MV-4-11 (cell line): ENCODE results near the gene LILRB2.
"Not testable (repeated sequence)": the region's sequence is repeated elsewhere in the genome, so short reads cannot be mapped to it uniquely, and the experiment has no call there.

Source experiments
- DNase-seq: peaks from one replicate; lab custom pipeline; 2025; lab: John Stamatoyannopoulos, UW

LILRB2 gene

GRCh38 chr19:54272181-54272580, 8.7 kb downstream of the LILRB2 start:
- not testable (repeated sequence) for DNase-seq

DNA sequence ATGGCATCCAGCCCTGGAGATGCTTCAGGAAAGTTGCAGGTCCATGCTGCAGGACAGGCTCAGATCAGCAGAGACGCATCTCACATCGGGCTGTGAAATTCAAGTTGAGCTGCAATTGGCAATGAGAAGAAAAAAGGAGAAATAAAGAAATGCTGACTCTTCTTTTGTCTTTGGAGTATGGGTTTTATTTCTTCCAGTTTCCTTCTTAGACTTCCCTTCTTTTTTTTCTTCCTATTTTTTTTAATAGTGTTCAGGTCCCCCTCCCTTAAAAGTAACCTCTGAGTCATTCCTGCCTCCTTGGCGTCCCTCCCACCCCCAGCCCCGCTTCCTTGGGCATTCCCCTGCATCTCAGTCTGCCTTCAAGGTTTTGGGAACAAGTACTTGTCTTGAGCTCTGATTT, 9.3 kb downstream of the LILRB2 start:
- DNase-seq = peak; percentile 29

- DNase-seq = peak; percentile 81
Measured at GRCh38 chr19:54271106-54271505, 9.8 kb downstream of the LILRB2 start.

- no peak for DNase-seq
Measured at GRCh38 chr19:54268936-54269335, 12.0 kb downstream of the LILRB2 start.

DNA sequence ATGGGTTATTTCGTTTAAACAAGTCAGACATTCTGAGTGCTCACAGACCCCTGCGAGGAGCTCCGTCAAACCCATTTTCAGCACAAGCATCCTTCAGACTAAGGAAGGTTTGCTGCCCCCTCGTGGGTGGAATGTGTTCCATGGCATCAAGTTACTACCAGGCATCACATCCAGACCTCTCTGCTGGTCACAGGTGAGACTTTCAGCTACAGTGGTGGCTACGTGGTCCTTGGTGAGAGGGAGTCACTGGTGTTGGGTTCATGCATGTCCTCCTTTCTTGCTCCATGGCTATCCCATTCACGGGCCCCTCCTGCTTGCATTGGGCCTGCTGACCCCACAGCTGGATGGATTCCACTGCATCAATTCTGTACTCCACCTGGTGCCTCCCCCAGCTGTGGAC, 14.8 kb downstream of the LILRB2 start:
- DNase-seq = peak; percentile 66

DNA sequence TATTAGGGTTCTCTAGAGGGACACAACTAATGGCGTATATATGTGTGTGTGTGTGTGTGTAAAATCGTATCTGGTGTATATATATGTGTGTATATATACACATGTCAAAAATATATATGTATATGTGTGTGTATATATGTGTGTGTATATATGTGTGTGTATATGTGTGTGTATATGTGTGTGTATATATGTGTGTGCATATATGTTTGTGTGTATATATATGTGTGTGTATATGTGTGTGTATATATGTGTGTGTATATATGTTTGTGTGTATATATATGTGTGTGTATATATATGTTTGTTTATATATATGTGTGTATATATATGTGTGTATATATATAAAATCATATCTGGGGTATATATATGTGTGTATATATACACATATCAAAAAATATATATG, 18.4 kb downstream of the LILRB2 start:
- no peak for DNase-seq

- DNase-seq = no peak
Measured at GRCh38 chr19:54262066-54262465, 18.8 kb downstream of the LILRB2 start.

DNA sequence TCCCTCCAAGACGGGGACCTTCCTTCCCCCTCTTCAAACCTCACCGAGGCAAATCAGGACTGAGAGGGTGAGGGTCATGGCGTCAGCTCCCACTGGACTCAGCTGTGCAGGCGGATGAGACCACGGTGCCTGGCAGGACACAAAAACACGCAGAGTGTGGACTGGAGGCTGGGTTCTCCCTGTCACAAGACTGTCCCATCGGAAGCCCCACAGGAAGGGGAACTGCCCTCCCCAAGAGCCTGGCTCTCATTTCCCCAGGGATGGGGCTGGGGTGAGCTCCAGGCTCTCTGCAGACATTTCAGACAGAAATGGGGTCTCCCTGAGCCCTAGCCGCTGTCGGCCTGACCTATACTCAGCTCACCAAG, 23.8 kb downstream of the LILRB2 start, which contains the start of gene LILRB5:
Gene LILRB5, minus strand, starts transcription at position 158 of the 365 bp plus-strand sequence. Its CDS starts 80 bp downstream, at position 78.
- DNase-seq = no peak

DNA sequence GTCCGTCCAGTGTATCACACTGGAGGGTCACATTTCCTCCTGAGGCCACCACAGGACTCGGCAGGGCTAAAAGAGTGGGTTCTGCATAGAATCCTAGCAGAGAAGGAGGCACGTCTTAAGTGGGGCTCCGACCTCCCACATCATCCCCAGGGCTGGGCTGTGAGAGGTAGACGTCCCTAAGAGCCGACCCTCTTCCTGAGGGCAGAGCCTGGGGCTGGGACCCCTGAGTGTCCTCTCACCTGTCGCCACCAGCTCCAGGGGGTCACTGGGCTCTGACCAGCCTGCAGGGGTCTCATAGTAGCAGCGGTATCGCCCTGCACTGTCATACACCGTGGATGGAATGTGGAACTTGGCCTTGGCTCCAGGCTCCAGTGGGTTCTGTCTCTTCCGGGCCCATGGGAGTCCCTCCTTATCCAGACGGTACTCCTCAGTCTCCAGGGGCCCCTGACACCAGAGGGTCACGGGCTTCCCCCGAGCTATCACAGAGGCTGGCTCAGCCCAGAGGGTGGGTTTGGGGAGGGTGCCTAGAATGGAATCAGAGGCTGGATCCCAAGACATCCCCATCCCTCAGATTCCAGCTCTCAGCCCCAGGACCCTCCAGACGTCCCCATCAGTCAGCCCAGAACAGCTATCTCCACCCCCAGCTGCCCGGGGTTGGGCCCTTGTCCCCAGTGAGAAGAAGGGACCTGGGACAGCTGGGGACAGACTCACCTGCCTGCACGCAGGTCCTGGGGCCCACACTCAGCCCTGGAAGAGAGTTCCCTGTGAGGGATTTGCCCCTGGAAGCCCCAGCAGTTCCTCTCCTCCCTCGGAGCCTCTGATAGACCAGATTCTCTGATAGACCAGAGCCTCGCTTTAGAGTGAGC, 24.4 kb downstream of the LILRB2 start:
- no peak for DNase-seq

GRCh38 chr19:54255105-54255775, 25.7 kb downstream of the LILRB2 start:
- no peak for DNase-seq

DNA sequence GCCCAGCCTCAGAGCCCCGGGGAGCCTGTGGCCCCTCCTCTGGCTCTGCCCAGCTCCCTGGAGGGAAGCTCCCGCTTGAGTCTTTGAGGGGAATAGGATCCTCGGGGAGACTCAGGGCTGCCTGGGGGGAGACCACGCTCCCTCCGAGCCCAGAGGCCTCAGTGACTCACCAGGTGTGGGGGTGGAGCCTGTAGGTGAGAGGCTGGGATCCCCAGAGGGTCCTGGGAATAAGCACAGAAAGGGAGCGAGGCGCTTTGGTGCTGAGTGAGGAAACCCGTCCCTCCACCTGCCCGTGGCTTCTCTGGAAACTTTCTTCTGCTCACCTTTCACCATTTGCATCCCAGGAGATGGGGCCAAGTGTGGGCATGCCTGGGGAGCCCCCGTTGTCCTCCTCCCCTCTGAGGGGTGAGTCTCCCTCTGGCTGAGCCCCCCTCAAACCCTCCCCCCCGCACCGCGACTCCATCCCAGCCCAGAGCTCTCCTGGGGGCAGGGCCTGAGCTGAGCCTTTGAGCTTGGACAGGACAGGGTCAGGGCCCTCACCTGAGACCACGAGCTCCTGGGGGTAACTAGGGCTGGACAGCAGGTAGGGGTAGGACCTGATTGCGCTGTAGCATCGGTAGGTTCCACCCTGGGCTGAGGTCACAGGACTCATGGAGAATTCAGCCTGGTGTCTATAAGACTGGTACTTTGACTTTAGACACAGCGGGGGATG, 26.6 kb downstream of the LILRB2 start:
- no peak for DNase-seq

DNA sequence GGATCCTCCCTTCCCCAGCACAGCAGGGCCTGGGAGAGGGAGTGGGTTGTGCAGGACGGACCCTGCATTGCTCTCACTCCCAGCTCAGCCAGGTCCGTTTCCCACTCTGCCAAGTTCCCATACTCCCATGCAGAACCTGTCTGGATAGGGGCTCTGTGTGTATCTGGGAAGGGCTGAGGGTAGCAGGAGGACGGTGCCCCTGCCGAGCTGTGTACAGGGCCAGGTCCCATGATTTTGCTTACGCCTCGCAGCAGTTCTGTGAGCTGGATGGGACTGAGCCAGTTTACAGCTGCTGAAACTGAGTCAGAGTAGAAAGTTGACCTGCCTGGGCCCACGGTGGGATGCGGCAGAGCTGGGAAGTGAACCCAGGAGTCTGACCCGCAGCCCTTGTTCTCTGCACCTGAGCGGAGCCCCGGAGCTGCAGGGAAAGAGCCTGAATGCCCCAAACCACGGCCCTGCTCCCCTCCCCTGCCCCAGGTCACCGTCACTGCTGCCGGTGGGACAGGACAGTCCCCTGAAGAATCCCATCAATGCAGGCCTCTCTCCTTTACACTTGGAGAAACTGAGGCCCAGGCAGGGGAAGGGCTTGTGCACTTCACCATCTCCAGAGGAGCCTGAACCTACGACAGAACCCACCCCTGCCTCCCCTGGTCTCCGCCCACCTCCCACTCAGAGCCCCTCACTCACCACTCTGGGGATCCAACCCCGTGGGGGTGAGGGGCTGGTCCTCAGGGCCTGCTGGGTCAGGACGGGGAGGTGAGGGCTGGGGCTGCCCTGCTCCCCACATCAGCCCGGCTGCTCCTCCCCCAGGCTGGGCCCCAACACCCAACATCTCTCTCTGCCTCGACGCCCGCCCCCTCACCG, 27.3 kb downstream of the LILRB2 start:
- no peak for DNase-seq

- DNase-seq = no peak
Measured at GRCh38 chr19:54252845-54253244, 28.1 kb downstream of the LILRB2 start.

DNA sequence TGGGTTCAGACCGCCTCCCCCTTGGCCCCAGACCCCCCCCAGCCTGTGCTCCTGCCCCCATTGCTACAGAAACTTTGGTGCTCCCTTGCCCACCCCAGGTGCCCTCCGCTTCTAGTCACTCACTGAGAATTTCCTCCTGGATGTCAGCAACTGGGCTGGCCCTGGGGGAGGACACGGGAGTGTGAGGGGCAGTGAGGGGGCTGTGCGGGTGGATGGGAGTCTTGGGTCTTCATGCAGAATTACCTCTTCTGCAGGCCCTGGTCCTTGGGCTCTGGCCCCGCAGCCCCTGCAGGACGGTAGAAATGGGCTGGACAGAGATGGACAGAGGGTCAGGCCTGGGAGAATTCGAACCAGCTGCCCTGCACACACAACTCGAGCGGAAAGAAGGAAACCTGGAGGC, 28.7 kb downstream of the LILRB2 start:
- no peak for DNase-seq

DNA sequence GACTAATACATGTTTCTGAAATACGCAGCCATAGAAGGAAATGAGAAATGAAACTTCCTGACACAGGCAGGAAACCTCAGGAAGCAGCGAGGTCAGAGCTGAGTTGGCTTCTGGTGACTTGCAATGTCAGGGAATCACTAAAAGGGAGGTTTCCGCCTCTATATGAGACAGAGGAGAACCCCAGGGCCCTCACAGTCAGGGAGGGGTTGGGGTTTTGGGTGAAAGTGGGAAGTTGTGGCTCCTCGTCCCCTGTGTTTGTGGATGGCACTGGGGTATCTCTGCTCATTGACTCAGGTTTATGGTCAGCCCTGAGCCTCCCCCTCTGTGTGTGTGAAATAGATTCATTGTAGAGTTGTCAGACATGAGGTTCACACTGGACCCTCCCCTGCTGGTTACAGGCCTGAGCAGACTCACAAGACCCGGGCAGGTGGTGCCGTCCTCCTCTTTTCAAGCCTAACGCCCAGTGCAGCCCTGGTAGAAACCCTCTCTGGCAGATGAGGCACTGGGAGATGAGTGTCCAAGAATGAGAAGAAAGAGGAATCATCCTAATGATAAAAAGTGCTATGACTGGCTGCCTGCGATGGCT, 32.8 kb downstream of the LILRB2 start:
- peak; percentile 100 for DNase-seq

DNA sequence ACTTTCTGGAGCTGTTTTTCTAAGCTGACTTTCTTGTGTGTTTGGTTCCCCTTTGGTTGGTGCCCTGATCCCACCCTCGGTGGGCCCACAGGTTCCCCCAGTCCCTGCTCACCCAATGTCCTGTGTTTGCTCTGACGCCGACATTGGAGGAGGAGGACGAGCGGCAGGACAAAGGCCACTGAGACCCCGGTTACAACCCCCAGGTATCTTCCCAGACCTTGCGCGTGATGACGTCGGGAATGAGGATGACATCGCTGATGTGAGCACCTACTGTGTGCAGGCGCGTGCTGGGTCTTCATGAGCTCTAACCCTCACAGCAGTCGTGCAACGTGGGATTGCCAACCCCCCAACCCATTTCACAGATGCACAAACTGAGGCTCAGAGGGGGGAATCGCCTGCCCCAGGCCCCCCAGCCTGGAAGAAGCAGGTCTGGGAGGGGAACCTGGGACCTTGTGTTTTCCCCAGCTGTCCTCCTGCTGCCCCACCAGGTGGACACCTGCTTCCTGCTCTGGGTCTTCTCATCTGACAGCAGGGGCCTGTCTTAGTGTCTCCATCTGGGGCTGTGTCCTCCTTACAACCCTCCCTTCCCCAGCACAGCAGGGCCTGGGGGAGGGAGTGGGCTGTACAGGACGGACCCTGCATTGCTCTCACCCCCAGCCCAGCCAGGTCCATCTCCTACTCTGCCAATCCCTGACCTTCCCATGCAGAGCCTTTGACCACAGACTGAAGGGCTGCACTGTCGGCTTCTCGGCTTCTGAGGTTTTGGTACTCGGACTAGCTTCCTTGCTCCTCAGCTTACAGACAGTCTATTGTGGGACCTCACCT, 33.6 kb downstream of the LILRB2 start:
- DNase-seq = no peak

- no peak for DNase-seq
Measured at GRCh38 chr19:54245936-54246335, 35.0 kb downstream of the LILRB2 start.

GRCh38 chr19:54243809-54244208, 37.1 kb downstream of the LILRB2 start:
- DNase-seq = peak; percentile 15

DNA sequence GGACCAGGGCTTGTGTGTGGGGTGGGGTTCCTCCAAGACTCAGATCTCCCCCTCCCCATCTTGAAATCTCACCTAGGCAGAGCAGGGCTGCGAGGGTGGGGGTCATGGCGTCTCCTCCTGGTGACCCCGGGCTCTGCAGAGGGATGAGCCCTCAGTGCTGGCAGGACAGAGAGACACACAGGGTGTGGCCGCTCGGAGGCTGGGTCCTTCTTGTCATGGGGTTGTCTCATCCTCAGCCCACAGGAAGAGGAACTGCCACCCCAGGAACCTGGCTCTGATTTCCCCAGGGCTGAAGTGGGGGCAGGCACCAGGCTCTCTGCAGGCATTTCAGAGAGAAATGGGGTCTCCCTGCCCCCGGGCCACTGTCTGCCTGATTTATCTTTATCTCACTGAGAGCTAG, 38.3 kb downstream of the LILRB2 start, which contains the start of gene LILRA6:
Gene LILRA6, minus strand, starts transcription at position 145 of the 400 bp plus-strand sequence.
- DNase-seq = not testable (repeated sequence)

DNA sequence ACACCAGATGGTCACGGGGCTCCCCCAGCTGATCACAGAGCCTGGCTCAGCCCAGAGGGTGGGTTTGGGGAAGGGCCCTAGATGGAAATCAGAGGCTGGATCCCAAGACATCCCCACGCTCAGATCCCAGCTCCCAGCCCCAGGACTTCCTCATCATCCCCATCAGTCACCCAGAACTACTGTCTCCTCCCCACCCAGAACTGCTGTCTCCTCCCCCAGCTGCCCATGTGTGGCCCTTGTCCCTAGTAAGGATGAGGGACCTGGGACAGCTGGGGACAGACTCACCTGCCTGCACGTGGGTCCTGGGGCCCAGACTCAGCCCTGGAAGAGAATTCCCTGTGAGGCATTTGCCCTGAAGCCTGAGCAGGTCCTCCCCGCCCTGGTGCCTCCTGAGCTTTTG, 38.7 kb downstream of the LILRB2 start:
- DNase-seq = not testable (repeated sequence)
